Measurements from ENCODE around the gene INPP1.

The INPP1 gene

DNA sequence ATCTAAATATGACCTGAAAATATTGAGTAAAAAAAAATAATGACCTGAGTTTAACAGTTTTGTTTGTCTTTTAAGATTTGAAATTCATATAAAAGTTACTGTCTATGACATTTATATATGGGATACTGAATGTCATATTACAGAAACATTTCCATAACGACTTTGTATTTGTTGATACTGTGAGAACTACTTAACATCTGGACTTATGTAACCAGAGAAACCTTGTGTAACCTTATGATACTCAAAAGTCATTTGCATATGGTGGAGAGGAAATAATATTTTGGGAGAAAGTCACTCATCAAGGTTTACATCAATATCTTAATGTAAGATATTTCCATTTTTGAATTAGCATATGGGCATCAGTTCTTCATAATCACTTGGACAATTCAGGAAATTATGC is 77.4 kb downstream of the INPP1 start:
- H3K27me3 Mint-ChIP-seq: no peaks in the 10 kb centered on the region
- H3K4me3 Mint-ChIP-seq: no peak overlapping the region
- no peaks in the 10 kb centered on the region for H3K9me3 Mint-ChIP-seq
- peaks cover 85% of the 10 kb centered on the region for H3K4me1 Mint-ChIP-seq (ENCODE audit: low read depth)
- H3K36me3 Mint-ChIP-seq (ENCODE audit: low read depth): peaks cover 38% of the 10 kb centered on the region
- no peak overlapping the region for H3K27ac Mint-ChIP-seq
